ENCODE results near the gene DRC7.

DNA sequence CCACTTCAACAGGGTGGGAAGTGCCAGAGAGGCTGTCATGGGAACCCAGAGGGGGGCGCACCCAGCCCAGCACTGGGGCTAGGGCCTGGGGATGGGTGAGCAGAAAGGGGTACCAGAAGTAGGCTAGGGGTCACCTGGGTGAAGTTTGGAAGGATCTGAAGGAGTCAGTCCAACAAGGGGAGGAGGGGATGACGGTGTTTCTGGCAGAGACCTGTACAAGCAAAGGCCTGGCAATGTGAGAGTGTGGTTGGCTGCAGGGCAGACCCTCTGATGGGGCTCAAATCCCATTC, 27.5 kb downstream of the DRC7 start:
- TF ChIP-seq POLR2A (IDR thresholded peaks at IDR 0.05; ENCODE audit: low read depth, low read length) = no peak
- no peak for TF ChIP-seq RAD21 (IDR thresholded peaks at IDR 0.05; ENCODE audit: insufficient read depth, low read depth, low read length)
- TF ChIP-seq, protein P1, sequence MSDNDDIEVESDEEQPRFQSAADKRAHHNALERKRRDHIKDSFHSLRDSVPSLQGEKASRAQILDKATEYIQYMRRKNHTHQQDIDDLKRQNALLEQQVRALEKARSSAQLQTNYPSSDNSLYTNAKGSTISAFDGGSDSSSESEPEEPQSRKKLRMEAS (IDR thresholded peaks at IDR 0.05; ENCODE audit: low read depth, low read length) = no peak
- TF ChIP-seq ZNF274 (IDR thresholded peaks at IDR 0.05; ENCODE audit: insufficient read depth, insufficient read length) = no peak
- no peak for TF ChIP-seq TBL1XR1 (IDR thresholded peaks at IDR 0.05; ENCODE audit: low read depth, low read length)
- no peak for TF ChIP-seq BRCA1 (IDR thresholded peaks at IDR 0.05; ENCODE audit: low read depth, low read length)
- TF ChIP-seq TARDBP (IDR thresholded peaks at IDR 0.05; ENCODE audit: borderline replicate concordance) = no peak
- no peak for TF ChIP-seq NFXL1 (IDR thresholded peaks at IDR 0.05; ENCODE audit: borderline replicate concordance)
- TF ChIP-seq IRF4 (IDR thresholded peaks at IDR 0.05; ENCODE audit: low read depth, low read length) = no peak
- TF ChIP-seq SP1 (IDR thresholded peaks at IDR 0.05; ENCODE audit: low read depth, low read length) = no peak
- TF ChIP-seq, protein P2, sequence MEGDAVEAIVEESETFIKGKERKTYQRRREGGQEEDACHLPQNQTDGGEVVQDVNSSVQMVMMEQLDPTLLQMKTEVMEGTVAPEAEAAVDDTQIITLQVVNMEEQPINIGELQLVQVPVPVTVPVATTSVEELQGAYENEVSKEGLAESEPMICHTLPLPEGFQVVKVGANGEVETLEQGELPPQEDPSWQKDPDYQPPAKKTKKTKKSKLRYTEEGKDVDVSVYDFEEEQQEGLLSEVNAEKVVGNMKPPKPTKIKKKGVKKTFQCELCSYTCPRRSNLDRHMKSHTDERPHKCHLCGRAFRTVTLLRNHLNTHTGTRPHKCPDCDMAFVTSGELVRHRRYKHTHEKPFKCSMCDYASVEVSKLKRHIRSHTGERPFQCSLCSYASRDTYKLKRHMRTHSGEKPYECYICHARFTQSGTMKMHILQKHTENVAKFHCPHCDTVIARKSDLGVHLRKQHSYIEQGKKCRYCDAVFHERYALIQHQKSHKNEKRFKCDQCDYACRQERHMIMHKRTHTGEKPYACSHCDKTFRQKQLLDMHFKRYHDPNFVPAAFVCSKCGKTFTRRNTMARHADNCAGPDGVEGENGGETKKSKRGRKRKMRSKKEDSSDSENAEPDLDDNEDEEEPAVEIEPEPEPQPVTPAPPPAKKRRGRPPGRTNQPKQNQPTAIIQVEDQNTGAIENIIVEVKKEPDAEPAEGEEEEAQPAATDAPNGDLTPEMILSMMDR (IDR thresholded peaks at IDR 0.05 in 2 of 3, conservative IDR thresholded peaks at IDR 0.05 in 1 of 3; ENCODE audit: control insufficient read depth in 2 of 3, extremely low read depth in 1 of 3, insufficient read depth in 1 of 3, low read depth in 3 of 3, low read length in 3 of 3) = no peak
- no peak for TF ChIP-seq NRF1 (conservative IDR thresholded peaks at IDR 0.05; ENCODE audit: low read depth, low read length)
- no peak for TF ChIP-seq SIN3A (IDR thresholded peaks at IDR 0.05; ENCODE audit: low read depth, low read length)
- TF ChIP-seq HDAC2 (IDR thresholded peaks at IDR 0.05) = no peak
